SK-N-SH (cell line): Measurements from ENCODE around the gene MEN1.

Source experiments
- NRF1 ChIP-seq: IDR thresholded peaks from 2 replicates; pipeline ENCODE4 v1.6.1; 2012; ENCODE audit warnings: low read depth, mild to moderate bottlenecking, low read length
- RAD21 ChIP-seq: IDR thresholded peaks from 2 replicates; pipeline ENCODE4 v1.6.1; 2012; ENCODE audit warnings: mild to moderate bottlenecking, low read length
- RFX5 ChIP-seq: IDR thresholded peaks from 2 replicates; pipeline ENCODE4 v1.6.1; 2012; ENCODE audit warnings: mild to moderate bottlenecking, improper control_type of control experiment, low read length
- RXRA ChIP-seq: IDR thresholded peaks from 2 replicates; pipeline ENCODE4 v1.4.0; 2012; ENCODE audit warnings: low read depth, mild to moderate bottlenecking, borderline replicate concordance
- TCF12 ChIP-seq: IDR thresholded peaks from 2 replicates; pipeline ENCODE4 v1.4.0; 2012
- YY1 ChIP-seq: IDR thresholded peaks from 2 replicates; pipeline ENCODE4 v1.4.0; 2012; ENCODE audit warnings: low read depth, mild to moderate bottlenecking
- ZBTB33 ChIP-seq: IDR thresholded peaks from 2 replicates; pipeline ENCODE4 v1.4.0; 2012; ENCODE audit warnings: low read depth, borderline replicate concordance
- TF ChIP-seq, protein P1 (sequence below): fragments of 200-600 bp; sonication (generic); IDR thresholded peaks from 2 replicates; pipeline ENCODE4 v1.6.1; 2017; ENCODE audit warnings: antibody characterized with exemption, mild to moderate bottlenecking, moderate library complexity
- TF ChIP-seq, protein P2 (sequence below): fragments of 150-350 bp; IDR thresholded peaks from 2 replicates; pipeline ENCODE4 v1.6.1; 2016; ENCODE audit warnings: mild to moderate bottlenecking, low read depth, low read length

GRCh38 chr11:64849598-64850356 lies 39.4 kb upstream of the MEN1 start:
- TF ChIP-seq ZBTB33 (no peak), RFX5 (no peak), NRF1 (no peak), YY1 (no peak), RXRA (no peak), TCF12 (no peak), RAD21 (no peak)
- TF ChIP-seq, protein P1, sequence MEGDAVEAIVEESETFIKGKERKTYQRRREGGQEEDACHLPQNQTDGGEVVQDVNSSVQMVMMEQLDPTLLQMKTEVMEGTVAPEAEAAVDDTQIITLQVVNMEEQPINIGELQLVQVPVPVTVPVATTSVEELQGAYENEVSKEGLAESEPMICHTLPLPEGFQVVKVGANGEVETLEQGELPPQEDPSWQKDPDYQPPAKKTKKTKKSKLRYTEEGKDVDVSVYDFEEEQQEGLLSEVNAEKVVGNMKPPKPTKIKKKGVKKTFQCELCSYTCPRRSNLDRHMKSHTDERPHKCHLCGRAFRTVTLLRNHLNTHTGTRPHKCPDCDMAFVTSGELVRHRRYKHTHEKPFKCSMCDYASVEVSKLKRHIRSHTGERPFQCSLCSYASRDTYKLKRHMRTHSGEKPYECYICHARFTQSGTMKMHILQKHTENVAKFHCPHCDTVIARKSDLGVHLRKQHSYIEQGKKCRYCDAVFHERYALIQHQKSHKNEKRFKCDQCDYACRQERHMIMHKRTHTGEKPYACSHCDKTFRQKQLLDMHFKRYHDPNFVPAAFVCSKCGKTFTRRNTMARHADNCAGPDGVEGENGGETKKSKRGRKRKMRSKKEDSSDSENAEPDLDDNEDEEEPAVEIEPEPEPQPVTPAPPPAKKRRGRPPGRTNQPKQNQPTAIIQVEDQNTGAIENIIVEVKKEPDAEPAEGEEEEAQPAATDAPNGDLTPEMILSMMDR, result no peak
- TF ChIP-seq, protein P2, sequence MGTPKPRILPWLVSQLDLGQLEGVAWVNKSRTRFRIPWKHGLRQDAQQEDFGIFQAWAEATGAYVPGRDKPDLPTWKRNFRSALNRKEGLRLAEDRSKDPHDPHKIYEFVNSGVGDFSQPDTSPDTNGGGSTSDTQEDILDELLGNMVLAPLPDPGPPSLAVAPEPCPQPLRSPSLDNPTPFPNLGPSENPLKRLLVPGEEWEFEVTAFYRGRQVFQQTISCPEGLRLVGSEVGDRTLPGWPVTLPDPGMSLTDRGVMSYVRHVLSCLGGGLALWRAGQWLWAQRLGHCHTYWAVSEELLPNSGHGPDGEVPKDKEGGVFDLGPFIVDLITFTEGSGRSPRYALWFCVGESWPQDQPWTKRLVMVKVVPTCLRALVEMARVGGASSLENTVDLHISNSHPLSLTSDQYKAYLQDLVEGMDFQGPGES, result no peak
